ENCODE measurements around the gene ANKDD1B. TPM values are rescaled to one million over a fixed set of nuclear protein-coding genes. Genes with fewer than 3 reads are reported as not detected.

Gene ANKDD1B
- total and polyA plus RNA-seq, 2 experiments from 2014 or later, result 0.40 to 0.73 TPM

- TF ChIP-seq, protein P1, sequence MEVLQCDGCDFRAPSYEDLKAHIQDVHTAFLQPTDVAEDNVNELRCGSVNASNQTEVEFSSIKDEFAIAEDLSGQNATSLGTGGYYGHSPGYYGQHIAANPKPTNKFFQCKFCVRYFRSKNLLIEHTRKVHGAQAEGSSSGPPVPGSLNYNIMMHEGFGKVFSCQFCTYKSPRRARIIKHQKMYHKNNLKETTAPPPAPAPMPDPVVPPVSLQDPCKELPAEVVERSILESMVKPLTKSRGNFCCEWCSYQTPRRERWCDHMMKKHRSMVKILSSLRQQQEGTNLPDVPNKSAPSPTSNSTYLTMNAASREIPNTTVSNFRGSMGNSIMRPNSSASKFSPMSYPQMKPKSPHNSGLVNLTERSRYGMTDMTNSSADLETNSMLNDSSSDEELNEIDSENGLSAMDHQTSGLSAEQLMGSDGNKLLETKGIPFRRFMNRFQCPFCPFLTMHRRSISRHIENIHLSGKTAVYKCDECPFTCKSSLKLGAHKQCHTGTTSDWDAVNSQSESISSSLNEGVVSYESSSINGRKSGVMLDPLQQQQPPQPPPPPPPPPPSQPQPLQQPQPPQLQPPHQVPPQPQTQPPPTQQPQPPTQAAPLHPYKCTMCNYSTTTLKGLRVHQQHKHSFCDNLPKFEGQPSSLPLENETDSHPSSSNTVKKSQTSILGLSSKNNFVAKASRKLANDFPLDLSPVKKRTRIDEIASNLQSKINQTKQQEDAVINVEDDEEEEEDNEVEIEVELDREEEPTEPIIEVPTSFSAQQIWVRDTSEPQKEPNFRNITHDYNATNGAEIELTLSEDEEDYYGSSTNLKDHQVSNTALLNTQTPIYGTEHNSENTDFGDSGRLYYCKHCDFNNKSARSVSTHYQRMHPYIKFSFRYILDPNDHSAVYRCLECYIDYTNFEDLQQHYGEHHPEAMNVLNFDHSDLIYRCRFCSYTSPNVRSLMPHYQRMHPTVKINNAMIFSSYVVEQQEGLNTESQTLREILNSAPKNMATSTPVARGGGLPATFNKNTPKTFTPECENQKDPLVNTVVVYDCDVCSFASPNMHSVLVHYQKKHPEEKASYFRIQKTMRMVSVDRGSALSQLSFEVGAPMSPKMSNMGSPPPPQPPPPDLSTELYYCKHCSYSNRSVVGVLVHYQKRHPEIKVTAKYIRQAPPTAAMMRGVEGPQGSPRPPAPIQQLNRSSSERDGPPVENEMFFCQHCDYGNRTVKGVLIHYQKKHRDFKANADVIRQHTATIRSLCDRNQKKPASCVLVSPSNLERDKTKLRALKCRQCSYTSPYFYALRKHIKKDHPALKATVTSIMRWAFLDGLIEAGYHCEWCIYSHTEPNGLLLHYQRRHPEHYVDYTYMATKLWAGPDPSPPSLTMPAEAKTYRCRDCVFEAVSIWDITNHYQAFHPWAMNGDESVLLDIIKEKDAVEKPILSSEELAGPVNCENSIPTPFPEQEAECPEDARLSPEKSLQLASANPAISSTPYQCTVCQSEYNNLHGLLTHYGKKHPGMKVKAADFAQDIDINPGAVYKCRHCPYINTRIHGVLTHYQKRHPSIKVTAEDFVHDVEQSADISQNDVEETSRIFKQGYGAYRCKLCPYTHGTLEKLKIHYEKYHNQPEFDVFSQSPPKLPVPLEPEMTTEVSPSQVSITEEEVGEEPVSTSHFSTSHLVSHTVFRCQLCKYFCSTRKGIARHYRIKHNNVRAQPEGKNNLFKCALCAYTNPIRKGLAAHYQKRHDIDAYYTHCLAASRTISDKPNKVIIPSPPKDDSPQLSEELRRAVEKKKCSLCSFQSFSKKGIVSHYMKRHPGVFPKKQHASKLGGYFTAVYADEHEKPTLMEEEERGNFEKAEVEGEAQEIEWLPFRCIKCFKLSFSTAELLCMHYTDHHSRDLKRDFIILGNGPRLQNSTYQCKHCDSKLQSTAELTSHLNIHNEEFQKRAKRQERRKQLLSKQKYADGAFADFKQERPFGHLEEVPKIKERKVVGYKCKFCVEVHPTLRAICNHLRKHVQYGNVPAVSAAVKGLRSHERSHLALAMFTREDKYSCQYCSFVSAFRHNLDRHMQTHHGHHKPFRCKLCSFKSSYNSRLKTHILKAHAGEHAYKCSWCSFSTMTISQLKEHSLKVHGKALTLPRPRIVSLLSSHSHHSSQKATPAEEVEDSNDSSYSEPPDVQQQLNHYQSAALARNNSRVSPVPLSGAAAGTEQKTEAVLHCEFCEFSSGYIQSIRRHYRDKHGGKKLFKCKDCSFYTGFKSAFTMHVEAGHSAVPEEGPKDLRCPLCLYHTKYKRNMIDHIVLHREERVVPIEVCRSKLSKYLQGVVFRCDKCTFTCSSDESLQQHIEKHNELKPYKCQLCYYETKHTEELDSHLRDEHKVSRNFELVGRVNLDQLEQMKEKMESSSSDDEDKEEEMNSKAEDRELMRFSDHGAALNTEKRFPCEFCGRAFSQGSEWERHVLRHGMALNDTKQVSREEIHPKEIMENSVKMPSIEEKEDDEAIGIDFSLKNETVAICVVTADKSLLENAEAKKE (CRISPR knock-in tag; IDR thresholded peaks at IDR 0.05), result no peak
- TF ChIP-seq ZNF331 (CRISPR knock-in tag; IDR thresholded peaks at IDR 0.05; ENCODE audit: low read depth), result no peak
- TF ChIP-seq POLR2AphosphoS5 (IDR thresholded peaks at IDR 0.05; ENCODE audit: low read depth), result no peak
- no peak for TF ChIP-seq ZNF114 (CRISPR knock-in tag; IDR thresholded peaks at IDR 0.05)
These were observed 29.1 kb downstream of the ANKDD1B start (continued) for GRCh38 chr5:75640395-75640794.

DNA sequence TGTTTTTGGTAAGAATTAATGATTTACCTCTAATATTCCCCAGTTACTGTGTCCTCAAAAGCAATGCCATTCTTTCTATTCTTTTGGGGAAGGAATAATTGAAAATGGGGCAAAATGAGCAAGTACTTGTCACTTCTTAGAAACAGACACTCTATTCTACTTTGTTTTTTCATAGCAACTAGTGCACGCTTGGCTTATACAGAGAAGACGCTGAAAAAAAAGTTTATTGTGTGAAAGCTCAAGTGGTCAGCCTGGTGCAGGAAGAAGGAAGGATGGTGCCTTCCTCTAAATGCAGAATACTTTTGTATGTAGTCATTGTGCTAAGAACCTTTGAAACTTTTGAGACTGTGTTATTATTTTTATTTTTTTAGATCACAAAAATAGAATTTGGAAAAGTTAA is 29.6 kb downstream of the ANKDD1B start:
- Histone ChIP-seq H3K27ac (ENCODE audit: low read depth) (no peak overlapping the region), H3K9me2 (ENCODE audit: insufficient read depth) (no peaks in the 10 kb centered on the region), H3K36me3 (ENCODE audit: insufficient read depth) (no peaks in the 10 kb centered on the region), H3K79me2 (replicated peaks; ENCODE audit: insufficient read depth) (no peaks in the 10 kb centered on the region), H4K20me1 (replicated peaks; ENCODE audit: insufficient read depth) (no peaks in the 10 kb centered on the region), H3K4me3 (no peak overlapping the region), H2AFZ (no peak overlapping the region), H3F3A (replicated peaks; ENCODE audit: low read depth) (no peaks in the 10 kb centered on the region), H3K4me2 (no peak overlapping the region), H3K27me3 (ENCODE audit: insufficient read depth) (no peaks in the 10 kb centered on the region), H3K4me1 (ENCODE audit: insufficient read depth) (no peaks in the 10 kb centered on the region)
- Mint-ChIP-seq H3K4me3 (no peak overlapping the region), H3K27me3 (ENCODE audit: insufficient read depth, low read depth, poor library complexity) (peaks cover 3% of the 10 kb centered on the region), H3K27ac (no peak overlapping the region), H3K36me3 (ENCODE audit: low read depth) (no peaks in the 10 kb centered on the region), H3K9me3 (peaks cover 2% of the 10 kb centered on the region; the same call in 1 of the 3 replicates), H3K4me1 (peaks cover 2% of the 10 kb centered on the region; the same call in 1 of the 3 replicates)
- ATAC-seq (no peak), DNase-seq (ENCODE audit: low spot score) (no peak)
- TF ChIP-seq, protein P1 (CRISPR knock-in tag; IDR thresholded peaks at IDR 0.05), result no peak

Data from GM23338 (cell line).